Fibroblast of mammary gland (primary cell): ENCODE measurements around the gene CSRP1.

Experiments used
- DNase-seq: peaks from one replicate; pipeline ENCODE4 v3.0.0-alpha.2; 2010; ENCODE audit warnings: low read depth
- H3K4me3 ChIP-seq: 2 replicates; pipeline ENCODE4 v1.5.1; 2011; ENCODE audit warnings: low read depth, mild to moderate bottlenecking, low read length, moderate library complexity; ENCODE audit not compliant: control insufficient read depth
- TF ChIP-seq, protein P1 (sequence below): conservative IDR thresholded peaks from 2 replicates; pipeline ENCODE4 v1.5.1; 2011; ENCODE audit warnings: low read depth, low read length, inconsistent platforms; ENCODE audit not compliant: control insufficient read depth, insufficient read depth

The CSRP1 gene

DNA sequence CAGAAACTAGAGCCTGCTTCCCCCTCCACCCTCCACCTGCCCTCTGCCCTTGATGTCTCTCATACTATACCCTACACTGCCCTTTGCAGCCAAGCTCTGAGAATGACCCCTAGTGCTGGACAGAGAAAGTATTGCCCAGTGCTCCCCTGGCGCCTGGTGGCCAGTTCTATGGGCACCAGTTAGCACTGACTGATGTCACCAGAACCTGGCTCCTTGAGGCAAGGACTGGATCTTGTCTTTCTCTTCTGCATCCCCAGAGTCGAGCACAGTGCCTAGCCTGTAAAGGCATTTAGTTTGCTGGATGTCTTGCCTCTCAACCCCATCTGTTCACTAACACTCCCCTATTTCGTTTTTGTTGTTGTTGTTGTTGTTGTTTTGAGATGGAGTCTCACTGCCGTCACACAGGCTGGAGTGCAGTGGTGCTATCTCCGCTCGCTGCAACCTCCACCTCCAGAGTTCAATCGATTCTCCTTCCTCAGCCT is 43.8 kb downstream of the CSRP1 start:
- H3K4me3 ChIP-seq = no peak overlapping the region
- TF ChIP-seq, protein P1, sequence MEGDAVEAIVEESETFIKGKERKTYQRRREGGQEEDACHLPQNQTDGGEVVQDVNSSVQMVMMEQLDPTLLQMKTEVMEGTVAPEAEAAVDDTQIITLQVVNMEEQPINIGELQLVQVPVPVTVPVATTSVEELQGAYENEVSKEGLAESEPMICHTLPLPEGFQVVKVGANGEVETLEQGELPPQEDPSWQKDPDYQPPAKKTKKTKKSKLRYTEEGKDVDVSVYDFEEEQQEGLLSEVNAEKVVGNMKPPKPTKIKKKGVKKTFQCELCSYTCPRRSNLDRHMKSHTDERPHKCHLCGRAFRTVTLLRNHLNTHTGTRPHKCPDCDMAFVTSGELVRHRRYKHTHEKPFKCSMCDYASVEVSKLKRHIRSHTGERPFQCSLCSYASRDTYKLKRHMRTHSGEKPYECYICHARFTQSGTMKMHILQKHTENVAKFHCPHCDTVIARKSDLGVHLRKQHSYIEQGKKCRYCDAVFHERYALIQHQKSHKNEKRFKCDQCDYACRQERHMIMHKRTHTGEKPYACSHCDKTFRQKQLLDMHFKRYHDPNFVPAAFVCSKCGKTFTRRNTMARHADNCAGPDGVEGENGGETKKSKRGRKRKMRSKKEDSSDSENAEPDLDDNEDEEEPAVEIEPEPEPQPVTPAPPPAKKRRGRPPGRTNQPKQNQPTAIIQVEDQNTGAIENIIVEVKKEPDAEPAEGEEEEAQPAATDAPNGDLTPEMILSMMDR = peak; percentile 38
- DNase-seq = peak; percentile 44

- H3K4me3 ChIP-seq = no peak overlapping the region
- peak; percentile 99 for DNase-seq
- TF ChIP-seq, protein P1 = no peak
These were observed 45.1 kb downstream of the CSRP1 start for GRCh38 chr1:201461645-201462441.

- peak; percentile 99 for DNase-seq
- TF ChIP-seq, protein P1 = no peak
- H3K4me3 ChIP-seq = no peak overlapping the region
These were observed 45.9 kb downstream of the CSRP1 start for GRCh38 chr1:201460814-201461644.

- H3K4me3 ChIP-seq = no peak overlapping the region
- no peak for DNase-seq
- TF ChIP-seq, protein P1 = no peak
These were observed 47.1 kb downstream of the CSRP1 start for GRCh38 chr1:201459775-201460174.

GRCh38 chr1:201459052-201459451 is 47.9 kb downstream of the CSRP1 start:
- TF ChIP-seq, protein P1 = no peak
- DNase-seq = no peak

GRCh38 chr1:201457508-201457960 is 49.4 kb downstream of the CSRP1 start:
- TF ChIP-seq, protein P1 = no peak
- no peak overlapping the region for H3K4me3 ChIP-seq
- no peak for DNase-seq

More at GRCh38 chr1:201459052-201459451, 47.9 kb downstream of the CSRP1 start:
- H3K4me3 ChIP-seq = no peak overlapping the region
